AML-193 (cell line): Measurements from ENCODE around the gene C14orf93.

Experiments used
- DNase-seq, 2 experiments: peaks; one replicate each; lab custom pipeline; 2025; lab: John Stamatoyannopoulos, UW

Gene C14orf93

DNA sequence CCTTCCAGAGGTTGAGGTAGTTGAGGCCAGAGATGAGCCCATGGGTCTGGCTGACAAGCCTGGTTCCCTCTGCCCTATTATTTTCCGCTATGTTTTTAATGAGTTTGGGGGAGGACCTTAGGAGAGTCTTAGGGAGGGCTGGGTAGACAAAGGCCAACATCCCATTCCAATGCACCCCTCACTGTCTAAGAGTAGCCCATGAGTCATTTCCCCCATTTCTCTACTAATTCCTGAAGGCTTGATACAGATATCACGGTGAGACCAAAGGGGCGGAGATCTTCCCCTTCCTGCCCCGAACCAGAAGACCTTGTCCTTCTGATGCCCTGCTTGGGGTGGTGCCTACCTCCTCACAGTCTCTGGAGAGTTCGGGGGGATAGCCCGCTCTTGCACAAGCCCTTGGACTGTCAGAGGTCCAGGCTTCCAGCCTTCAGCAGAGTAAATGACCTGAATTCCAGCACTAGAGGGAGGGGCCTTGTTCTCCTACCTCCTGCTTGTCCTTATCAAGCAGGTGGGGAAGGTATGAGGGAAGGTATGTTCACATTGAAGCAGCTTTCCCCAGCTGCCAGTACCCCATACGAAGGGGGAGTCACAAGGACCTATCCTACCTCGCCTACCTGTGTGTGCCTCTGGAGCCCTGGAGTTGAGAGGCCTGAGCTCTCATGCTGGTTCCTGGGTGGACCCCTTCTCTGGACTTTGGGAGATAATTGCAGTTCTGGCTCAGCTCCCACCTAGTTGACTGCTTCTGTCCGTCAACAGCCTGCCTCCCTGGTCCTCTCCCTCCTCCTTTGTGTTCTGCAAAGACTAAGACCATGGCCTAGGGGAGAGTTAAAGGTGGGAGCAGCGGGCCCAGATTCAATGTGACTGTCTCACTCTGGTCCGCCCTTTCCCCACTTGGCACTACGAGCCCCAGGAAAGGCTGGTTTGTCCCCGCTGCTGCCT lies 35.7 kb upstream of the C14orf93 start:
- DNase-seq = no peak

DNA sequence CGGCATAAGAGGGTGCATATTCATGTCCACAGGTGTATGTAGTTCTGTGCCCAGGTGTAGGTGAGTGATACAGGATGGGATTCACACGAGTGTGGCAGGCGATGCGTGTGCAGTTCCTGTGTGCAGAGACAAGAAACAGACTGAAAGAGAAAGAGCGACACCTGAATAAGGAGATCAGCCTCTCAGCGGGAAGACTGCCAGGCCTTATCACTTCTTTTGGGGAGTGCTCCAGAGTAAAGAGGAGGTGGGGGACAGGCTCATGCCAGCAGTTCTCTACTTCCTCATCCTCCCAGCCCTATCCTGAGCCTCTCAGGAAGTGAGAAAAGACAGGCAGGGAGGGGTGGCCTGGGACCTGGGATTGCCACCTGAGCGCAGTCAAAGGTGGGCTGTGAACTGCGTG lies 34.9 kb upstream of the C14orf93 start:
- no peak for DNase-seq

DNA sequence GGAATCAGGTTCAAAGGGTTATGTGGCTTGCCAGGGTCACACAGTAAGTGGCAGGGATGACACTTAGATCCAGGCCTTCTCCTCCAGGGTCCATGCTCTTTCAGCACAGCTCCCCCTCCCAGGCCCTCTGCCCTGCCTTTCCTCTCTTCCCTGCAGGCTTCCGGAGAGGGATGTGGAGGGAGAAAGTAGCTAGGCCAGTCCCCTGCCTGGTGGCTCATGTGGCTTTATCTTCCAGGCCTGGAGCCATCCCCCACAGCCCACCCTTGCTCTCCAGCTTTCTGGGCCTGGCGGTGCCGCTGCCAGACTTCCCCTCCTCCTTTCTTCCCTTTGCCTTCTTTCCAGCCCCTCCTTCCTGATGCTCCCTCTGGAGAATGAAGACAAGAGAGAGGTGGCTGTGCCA lies 33.8 kb upstream of the C14orf93 start:
- no peak for DNase-seq

DNA sequence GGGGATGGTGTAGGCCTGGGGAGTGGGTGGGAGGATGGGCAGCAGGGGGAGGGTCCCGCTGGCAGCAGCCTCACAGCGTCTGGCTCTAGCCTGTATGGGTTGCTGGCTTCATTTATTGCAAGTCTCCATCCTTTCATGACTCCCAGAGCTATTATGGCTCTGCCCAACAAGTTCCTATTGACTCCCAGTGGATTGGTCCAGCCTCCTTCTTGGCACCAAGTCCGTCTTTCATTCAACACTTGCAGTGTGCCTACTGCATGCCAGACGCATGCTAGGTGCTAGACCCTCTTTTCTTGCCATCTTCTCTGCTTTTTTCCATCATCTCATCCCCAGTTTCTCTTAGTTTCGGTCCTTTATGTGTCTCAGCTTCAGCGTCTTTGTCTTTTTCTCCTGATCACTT lies 33.2 kb upstream of the C14orf93 start:
- no peak for DNase-seq

DNA sequence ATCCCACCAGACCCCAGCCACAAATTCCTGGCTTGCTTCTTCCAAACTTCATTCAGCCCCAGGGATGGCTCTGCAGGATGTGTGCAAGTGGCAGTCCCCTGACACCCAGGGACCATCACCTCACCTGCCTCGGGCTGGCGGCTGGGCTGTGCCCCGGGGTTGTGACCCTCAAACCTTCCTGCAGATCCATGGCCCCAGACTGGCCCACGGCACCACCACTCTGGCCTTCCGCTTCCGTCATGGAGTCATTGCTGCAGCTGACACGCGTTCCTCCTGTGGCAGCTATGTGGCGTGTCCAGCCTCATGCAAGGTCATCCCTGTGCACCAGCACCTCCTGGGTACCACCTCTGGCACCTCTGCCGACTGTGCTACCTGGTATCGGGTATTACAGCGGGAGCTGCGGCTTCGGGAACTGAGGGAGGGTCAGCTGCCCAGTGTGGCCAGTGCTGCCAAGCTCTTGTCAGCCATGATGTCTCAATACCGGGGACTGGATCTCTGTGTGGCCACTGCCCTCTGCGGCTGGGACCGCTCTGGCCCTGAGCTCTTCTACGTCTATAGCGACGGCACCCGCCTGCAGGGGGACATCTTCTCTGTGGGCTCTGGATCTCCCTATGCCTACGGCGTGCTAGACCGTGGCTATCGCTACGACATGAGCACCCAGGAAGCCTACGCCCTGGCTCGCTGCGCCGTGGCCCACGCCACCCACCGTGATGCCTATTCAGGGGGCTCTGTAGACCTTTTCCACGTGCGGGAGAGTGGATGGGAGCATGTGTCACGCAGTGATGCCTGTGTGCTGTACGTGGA lies 32.4 kb upstream of the C14orf93 start, which contains the start of gene PSMB11:
PSMB11 (plus strand) TSS at position 51 of the 804 bp plus-strand sequence; CDS start at position 65, 14 bp downstream.
- no peak for DNase-seq

DNA sequence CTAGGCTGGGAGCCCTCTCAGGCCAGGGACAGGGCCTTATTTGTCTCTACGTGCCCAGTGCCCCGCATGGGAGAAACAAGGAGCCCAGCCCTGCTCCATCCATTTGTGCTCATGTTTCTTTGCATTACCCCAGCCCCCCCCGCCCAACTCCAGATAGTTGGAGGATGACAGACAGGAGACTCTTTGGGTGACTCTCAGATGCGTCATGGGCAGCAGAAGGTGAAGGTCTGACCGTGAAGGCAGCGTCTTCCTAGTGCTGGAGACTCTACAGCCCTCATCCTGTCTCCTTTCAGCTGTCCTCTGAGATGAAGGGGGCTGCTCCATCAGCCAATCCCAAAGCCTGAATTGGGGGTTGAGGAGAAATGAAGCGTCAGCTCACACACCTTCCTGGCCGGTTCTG lies 31.8 kb upstream of the C14orf93 start:
- no peak for DNase-seq

DNA sequence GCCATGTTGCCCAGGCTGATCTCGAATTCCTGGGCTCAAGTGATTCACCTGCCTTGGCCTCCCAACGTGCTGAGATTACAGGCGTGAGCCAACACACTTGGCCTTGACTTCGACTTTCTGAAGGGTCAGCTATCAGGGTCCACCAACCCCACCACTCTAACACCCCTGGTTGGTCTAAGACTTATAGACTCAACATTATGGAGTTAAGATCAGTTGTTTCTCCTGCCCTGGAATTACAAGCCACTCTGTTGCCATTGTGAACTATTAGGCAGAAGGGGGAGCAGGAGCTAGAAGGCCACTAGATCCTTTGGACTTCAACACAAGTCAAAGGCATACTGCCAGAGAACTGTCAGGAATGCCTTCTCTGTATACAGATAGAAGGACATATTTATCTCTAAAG lies 30.2 kb upstream of the C14orf93 start:
- DNase-seq = no peak

DNA sequence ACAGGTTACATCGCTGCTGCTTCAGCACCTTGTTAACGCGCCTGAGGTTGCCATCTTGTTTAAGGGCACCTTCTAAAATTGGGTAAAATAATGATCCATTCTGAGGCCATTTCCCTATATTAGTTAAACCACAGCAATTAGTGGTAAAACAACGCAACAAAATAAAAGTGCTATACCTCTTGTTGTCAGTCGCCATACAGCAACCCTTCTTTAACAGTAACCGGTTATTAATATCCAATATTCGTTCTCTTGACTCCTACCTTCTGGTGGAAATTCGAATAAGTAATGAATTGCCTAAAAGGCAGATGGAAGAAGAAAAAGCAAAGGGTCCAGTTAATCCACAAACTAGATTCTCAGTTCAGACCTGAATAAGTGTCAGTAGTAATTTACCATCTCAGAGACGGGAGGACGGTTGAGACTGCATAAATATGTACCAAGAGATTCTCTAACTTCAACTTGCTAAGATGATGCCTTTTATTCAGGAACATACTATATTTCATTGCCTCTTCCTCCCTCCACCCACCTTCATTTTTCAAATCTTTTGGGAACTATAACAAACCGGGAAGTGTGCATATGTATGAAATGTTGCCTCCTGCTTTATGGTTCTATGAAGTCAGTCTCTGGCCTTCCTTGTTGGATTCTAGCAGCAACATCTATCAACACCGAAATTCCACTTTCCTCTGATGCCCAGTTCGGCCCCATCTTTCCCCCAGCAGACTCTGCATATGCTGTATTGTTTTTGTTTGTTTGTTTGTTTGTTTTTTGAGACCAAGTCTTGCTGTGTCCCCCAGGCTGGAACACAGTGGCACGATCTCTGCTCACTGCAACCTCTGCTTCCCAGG lies 25.6 kb upstream of the C14orf93 start:
- no peak for DNase-seq

DNA sequence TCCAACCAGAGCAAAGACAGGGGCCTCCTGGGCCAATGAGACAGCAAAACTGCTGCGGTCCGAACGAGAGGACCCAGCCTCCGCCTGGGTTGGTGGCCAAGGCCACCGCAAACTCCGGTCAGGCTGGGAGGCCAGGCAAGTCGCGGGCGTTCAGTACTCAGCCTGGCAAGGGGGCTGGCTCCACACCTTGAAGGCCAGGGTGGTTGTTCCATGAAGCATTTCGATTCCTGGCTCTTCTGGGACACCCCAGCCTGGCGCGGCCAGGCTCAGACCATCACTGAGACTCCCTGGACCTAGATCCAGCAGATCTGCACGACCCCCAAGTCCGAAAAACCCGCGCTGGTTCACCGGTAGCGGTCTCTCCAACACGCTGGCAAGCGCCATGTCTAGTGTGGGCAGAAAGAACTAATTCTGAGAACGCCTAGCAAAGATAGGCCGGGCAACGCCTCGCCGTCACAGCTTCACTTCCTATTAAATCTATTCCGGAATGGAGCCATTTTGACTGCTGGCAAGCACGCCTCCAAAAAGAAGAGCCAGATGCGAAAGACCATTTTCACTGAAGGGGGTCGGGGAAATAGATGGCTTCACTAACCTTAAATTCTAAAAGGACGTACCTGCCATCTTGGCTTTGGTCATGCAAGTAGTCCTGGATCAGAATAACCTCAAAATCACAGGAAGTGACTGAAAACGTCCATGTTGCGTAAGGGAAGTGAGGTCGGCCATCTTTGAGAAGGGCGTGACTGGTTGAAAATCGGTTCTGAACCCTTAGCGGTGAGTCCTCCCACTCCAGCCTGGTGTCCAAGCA lies 24.8 kb upstream of the C14orf93 start, which contains the start of gene PSMB5:
PSMB5 (minus strand) TSS at position 403 of the 805 bp plus-strand sequence; CDS start at position 384, 19 bp downstream.
- DNase-seq = no peak

DNA sequence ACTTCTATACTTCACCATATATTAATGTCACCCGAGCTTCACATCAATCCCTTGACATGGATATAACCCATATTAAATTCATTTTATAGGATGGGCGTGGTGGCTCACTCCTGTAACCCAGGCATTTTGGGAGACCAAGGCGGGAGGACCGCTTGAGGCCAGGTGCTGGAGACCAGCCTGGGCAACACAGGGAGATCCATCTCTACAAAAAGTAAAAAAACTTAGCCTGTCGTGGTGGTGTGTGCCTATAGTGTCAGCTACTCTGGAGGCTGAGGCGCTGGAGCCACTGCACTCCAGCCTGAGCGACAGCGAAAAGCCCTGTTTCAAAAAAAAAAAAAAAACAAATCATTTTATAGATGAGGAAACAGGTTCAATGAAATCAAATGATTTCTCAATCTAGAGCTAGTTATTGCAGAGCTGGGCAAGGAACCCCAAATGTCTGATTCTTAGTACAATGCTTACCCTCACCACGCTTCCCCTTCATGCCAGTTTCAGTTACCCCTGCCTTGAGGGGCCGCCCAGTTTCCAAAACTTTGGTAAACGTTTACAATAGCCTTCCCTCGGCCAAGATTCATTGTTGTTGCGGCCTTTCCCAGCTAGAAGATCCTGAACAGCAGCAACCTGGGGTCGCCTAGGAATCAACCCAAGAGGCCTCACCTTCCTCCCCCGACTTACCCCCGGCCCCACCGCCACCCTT lies 24.0 kb upstream of the C14orf93 start:
- no peak for DNase-seq

DNA sequence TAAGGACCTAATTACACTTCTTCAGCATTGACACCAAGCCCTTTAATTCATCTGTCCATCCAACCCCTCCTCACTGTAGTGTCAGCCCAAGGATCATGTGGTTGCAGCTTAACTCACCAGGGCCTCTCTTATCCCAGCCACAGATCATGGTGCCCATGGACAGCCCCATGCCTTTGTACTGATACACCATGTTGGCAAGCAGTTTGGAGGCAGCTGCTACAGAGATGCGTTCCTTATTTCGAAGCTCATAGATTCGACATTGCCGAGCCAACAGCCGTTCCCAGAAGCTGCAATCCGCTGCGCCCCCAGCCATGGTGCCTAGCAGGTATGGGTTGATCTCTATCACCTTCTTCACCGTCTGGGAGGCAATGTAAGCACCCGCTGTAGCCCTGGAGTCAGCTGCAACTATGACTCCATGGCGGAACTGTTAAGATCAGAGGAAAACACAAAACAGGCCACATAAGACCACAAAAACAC lies 23.3 kb upstream of the C14orf93 start:
- no peak for DNase-seq

DNA sequence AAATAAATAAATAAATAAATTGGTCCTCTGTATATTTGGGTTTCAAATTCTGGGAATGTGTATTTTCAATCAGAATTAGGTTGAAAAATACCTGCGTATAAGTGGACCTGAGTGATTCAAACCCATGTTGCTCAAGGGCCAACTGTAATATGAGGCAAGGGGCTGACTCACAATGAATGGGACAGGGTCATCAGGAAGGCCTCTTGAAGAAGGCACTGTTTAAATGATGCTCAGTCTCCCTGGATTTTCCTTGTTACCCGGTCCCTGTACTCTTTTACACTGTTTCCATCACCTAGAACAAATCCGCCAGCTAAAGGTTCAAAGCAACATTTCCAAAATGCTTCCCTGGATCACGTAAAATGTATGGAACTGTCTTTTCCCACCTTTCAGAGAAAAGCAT lies 21.0 kb upstream of the C14orf93 start:
- DNase-seq = no peak

DNA sequence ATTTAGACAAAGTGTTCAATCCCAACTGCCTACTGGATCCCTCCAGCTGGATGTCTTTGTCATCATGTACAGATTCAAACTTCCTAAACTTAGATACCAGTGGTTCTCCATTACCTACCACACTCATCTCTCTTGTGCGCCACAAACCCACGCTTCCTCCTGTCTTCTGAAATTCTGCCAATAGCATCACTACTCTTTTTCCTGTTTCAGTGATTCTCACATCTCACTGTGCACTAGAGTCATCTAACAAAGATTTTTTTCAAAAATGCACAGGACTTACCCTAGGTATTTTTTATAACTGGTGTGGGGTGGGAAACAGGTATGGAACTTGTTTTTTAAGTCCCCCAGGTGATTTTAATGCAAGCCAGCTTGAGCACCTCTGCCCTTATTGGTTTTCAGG lies 18.9 kb upstream of the C14orf93 start:
- no peak for DNase-seq

DNA sequence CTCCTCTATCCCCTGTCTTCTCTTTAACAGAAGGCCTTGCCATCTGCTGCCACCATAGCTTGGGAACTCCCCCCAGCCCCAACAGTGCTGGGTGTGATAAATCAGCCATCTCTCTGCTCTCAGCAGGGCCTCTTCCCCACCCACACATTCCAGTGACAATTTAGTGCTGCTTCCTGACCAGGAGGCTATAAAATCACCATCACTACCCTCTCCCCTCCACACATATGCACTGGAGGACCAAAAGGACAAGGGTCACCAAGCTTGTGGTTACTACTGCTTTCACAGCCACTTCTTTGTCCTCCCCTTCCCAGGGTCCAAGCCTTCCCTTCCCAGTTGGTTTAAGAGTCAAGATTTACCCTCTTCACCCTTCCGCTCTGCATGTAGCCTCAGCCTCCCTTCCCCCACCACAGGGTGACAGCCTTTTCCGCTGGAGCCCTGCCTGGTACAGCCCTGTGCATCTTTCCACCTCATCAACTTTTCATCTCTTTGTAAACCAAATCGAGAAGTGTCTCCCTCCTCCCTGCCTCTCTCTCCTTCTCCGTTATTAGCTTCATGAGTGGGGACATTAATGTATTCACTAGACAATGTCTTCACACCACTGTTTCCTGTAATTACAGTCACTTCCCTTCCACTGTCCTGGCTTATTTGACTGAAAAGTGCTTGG lies 15.3 kb upstream of the C14orf93 start:
- no peak for DNase-seq

DNA sequence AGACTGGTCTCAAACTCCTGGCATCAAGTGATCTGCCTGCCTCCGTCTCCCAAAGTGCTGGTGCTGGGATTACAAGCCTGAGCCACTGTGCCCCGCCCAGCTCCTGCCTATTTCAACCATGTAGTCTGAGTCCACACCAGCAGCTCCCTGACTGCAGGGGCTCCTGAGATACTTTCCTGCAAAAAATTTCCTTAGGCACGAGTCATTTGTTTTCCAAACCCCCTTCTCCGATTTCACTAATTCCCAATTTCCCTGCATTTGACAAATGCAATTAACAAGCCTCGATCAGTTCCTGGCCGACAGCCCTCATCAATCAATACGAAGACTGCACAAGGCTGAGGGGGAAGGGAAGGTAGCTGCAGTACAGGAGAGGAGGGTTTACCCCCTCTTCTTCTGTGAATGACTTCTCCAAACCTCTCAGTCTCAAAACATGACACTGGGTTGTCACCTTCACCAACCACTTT lies 14.7 kb upstream of the C14orf93 start:
- DNase-seq = no peak

DNA sequence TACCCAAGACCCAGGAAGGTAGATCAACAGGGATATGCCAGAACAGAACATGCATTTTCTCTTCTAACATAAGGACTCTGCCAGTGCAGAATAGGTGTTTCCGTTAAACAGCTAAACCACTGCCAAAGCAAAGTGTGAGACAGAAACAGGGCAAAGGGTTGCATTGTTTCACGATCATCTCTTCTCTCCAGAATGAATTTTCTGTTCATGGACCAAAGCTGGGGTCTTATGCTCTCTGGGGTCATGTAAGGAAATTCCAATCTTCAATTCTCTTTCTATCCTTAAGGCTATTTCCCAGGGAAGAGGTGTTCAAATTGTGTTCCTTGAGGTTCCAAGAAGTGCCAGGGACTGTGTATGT lies 13.8 kb upstream of the C14orf93 start:
- DNase-seq = no peak

DNA sequence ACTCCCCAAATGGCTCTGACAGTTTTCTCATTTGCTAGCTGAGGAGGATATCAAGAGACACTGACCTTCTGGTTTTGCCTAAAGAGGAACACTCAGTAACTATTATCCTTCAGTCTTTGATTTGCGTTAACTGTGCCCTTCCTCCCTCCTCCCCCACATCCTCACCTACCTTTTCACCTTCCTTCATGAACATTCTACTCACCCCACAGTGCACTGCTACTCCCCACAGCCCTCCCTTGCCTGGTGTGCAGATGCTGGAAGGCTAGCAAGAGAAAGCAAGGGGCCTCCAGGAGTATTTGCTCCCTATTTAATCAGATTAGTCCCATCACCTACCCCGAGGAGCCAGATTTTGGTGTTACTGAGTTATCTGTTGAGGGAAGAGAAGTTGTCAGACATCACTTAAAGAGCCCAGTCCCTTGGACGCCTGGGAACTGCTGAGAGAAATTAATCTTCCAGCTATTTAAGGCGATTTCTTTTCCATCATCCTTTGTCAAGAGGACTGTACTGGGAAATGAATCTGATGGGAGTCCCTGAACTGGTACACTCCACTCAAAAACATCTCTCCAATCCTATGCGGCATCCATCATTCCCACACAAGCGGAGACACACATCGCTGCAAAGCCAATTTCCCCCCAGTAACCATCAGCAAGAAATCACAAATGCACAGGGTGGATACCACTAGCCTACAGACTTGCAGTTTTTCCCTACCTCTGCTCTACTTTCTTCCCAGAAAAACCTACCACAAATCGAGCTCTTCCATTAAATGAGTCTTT lies 13.3 kb upstream of the C14orf93 start:
- DNase-seq = no peak

DNA sequence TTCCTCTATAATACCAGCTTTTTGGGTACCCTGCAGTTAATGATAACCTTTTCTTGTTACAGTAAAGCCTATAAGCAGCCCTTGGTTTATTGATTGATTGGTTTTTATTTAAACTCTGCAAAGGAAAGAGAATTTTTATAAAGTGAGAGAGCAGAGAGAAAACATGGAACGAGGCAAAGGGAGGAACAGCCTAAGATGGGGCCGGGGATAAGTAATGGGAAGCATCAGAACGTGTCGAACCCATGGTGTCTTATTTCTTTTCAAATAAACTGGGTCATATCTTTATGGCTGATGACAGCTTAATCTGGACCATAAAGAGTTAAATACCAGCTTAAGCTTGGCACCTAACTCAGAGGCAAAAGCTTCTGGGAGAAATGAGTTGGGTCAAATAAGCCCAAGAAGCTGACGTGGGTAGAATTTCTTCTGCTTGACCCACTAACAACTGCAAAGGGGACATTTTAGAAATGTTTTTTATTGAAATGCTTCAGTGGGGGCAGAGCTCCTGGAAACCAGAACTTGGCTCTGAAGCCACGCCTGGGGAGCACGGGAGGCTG lies 12.0 kb upstream of the C14orf93 start:
- DNase-seq = no peak

DNA sequence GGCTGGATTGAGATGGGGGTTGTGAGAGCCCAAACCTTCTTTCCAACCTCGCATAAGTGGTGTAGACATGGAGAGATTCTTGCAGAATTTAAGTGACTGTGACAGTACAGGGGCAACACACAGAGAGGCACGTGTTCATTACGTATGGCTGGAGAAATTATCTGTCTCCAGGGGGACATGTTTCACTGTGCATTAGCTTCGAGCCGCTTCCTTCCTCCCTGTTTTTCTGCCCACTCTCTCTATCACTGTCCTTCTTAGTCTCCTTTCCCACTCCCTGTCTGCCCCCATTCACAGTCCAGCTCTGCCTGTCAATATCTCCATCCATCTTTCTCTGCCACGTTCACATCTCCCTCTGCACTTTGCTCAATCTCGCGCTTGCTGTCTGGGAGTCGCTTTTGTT lies 11.5 kb upstream of the C14orf93 start:
- no peak for DNase-seq
